Measurements from ENCODE around the gene C16orf78.

GRCh38 chr16:49417354-49417753, 43.8 kb downstream of the C16orf78 start:
- TF ChIP-seq CTCF (optimal IDR thresholded peaks at IDR 0.05 in 1 of 3, IDR thresholded peaks at IDR 0.05 in 1 of 3, conservative IDR thresholded peaks at IDR 0.05 in 1 of 3; ENCODE audit: extremely low read depth in 1 of 3, insufficient read depth in 2 of 3, low read length in 3 of 3) (no peak), EZH2 (IDR thresholded peaks at IDR 0.05; ENCODE audit: low read length) (no peak)

All from keratinocyte (primary cell).